Stimulated activated CD8-positive, alpha-beta memory T cell treated with anti-CD3 and anti-CD28 coated beads, Interleukin-12 subunit alpha, Interleukin-12 subunit beta, amount 100 ng/mL, for 4 hours (primary cell): ENCODE data around the gene RACGAP1.

Source experiments
- DNase-seq: peaks from one replicate; pipeline ENCODE4 v3.0.0-alpha.2; 2020; ENCODE audit warnings: low read depth

The RACGAP1 gene

GRCh38 chr12:50025187-50026059 lies at the start of gene RACGAP1:
Gene RACGAP1 (minus strand): TSS chr12:50025494. CDS start chr12:50016715, 8,779 bp downstream.
- peak; percentile 89 for DNase-seq

DNA sequence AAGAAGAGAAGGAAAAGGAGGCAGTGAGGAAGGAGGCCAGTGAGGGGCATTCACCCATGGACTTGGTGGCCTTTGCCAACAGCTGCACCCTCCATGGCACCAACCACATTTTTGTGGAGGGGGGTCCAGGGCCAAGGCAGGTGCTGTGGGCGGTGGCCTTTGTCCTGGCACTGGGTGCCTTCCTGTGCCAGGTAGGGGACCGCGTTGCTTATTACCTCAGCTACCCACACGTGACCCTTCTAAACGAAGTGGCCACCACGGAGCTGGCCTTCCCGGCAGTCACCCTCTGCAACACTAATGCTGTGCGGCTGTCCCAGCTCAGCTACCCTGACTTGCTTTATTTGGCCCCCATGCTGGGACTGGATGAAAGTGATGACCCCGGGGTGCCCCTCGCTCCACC lies 48.4 kb upstream of the RACGAP1 start:
- DNase-seq = no peak

DNA sequence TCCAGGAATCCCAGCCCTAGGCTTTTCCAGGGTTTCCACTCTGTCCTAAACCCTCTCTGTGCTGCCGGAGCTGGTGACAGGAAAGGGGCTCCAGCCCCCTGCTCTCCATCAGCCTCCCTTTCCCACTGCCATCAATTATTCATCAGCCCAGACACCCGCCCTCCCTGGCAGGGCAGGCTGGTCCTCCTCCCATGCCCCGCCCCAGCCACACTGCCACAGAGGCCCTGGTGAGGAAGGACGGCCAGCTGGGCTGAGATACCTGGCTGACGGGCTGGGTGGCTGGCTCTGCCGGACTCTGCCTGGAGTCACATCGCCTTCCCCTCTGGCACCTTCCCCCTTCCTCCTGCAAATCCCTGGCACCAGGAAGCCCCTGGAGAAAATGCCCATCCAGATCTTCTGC lies 47.9 kb upstream of the RACGAP1 start:
- no peak for DNase-seq

DNA sequence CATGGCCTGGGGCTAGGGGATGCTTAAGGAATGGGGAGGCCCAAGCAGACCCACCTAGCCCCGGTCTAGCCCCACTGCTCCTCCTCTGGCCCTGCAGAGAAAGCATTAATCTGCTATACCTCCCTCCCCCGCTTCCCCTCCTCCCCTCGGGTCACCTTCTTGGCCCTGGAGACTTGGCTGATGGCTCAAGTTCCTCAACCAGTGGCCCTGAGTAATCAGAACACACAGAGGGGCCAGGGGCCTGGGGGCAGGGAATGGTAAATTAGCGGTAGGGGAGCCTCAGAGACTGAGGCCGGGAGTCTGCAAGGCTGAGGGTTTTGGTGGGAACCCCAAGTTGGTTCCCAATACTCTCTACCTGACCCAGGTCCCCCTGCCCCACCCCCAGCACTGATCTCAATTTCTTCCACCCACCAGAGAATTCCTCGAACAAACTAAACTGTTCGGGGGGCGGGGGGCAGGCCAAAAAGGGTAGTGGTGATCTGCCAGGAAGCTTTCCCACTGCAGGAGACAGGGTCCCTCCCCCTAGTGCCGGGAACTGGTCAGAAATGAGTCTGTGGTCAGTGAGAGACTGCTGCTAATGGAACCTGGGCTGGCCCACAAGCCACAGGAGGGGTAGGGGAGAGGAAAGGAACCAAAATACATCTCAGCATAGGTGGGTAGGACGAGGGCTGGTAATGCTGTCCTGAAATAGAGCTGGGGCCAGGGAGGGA lies 47.1 kb upstream of the RACGAP1 start:
- DNase-seq = no peak

GRCh38 chr12:50070314-50071060 lies 45.2 kb upstream of the RACGAP1 start:
- DNase-seq = peak; percentile 25

- no peak for DNase-seq
Measured at GRCh38 chr12:50069539-50069938, 44.2 kb upstream of the RACGAP1 start.

- DNase-seq = no peak
Measured at GRCh38 chr12:50069069-50069468, 43.8 kb upstream of the RACGAP1 start.

- no peak for DNase-seq
Measured at GRCh38 chr12:50066402-50066801, 41.1 kb upstream of the RACGAP1 start.

- no peak for DNase-seq
Measured at GRCh38 chr12:50065726-50066310, 40.5 kb upstream of the RACGAP1 start.

GRCh38 chr12:50062728-50063460 lies 37.6 kb upstream of the RACGAP1 start:
- DNase-seq = no peak

DNA sequence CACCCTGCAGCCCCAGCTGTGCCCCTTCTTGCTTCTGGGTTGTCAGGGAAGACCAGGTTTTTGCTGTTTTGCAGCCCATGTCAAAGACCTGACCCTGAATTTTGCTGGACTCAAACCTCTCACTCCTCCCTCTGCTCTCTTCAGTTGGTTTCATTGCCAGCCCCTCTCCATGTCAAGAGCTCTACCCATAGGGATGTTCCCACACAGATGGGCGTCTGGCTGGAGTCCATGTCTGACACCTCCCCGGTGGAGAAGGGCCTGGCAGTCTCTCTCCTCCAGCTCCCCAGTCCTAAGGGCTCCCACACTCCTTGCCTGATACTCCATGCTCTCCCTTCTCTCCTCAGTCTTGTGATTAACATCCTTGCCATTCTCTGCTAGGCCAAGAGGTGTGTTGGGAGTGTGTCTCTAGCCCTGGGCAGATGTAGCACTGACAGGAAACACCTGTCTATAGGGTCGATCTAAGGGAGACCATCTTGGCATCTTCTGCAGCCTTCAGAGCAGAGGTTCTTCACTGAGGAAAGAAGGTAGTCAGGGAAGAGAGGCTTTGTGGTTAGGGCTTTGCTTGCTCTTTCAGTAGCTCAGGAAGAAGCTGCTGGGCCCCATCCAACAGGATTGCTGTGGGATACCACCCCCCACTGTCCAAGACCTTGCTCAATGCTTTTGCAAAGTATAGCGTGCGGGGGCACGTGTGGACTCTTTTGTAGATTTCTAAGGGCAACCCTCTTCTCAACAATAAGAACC lies 36.8 kb upstream of the RACGAP1 start:
- no peak for DNase-seq

DNA sequence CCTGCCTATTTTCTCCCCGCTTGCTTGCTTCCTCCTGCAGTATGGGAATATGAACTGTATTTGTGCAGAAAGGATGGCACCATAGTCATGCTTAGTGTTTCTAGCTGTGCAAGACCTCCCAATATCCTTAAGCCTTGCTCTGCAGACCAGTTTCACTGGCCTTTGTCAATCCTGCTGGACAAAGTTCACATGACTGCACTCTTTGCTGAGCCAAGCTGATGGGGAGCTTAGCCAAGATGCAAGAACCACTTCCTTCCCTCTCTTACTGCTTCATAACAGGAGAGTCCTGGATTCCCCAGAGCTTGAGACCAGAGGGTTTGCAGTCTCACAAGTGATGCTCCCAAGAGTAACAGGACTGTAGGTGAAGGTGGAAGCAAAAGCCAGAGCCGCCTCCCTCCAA lies 35.9 kb upstream of the RACGAP1 start:
- no peak for DNase-seq

DNA sequence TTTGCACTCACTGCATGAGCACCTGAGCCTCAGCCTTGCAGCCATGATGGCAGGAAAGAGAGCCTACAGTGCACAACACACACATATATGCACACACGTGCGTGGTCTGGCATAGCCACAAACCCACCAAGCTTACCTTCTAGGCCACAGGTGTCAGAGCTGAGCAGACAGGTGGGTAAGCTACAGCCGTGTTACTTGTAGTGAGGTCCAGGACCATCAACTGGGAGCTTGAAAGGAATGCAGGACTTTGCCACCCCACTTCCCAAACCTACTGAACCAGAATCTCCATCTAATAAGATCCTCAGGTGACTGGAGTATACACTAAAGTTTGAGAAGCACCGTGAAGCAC lies 34.8 kb upstream of the RACGAP1 start:
- no peak for DNase-seq

DNA sequence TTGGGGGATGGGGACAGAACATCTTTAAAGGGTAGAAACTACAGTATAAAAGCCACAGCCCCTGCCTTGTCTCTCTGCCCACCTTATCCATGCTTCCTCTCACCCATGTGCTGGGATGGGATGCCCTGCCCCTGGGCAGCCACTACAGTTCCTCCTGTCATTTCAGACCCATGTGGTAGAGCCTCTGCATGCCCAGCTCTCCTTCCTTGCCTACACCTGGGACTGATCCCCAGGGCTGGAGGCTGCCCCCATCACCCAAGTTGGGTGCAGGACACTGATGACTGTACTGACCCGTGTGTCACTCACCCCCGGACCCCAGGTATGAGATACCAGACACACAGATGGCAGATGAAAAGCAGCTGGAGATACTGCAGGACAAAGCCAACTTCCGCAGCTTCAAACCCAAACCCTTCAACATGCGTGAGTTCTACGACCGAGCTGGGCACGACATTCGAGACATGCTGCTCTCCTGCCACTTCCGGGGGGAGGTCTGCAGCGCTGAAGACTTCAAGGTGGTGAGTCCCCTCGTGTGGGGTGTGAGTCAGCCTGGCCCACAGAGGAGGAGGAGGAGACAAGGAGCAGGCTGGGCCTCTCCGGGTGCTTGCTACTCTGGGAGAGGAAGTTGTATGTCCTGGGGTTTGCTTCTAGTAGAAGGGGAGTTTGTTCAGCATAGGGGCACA lies 34.3 kb upstream of the RACGAP1 start:
- peak; percentile 47 for DNase-seq

DNA sequence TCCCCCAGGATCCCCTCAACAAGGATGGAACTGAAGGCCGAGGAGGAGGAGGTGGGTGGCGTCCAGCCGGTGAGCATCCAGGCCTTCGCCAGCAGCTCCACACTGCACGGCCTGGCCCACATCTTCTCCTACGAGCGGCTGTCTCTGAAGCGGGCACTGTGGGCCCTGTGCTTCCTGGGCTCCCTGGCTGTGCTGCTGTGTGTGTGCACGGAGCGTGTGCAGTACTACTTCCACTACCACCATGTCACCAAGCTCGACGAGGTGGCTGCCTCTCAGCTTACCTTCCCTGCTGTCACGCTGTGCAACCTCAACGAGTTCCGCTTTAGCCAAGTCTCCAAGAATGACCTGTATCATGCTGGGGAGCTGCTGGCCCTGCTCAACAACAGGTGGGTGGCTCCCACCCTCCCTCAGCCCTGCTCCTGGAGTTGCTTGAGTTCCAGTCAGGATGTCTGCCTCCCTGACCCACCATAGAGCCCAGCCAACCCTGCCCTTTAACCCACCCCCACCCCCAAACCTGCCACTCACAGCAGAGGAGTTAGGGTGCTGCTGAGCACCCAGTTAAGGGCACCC lies 33.5 kb upstream of the RACGAP1 start:
- DNase-seq = no peak

DNA sequence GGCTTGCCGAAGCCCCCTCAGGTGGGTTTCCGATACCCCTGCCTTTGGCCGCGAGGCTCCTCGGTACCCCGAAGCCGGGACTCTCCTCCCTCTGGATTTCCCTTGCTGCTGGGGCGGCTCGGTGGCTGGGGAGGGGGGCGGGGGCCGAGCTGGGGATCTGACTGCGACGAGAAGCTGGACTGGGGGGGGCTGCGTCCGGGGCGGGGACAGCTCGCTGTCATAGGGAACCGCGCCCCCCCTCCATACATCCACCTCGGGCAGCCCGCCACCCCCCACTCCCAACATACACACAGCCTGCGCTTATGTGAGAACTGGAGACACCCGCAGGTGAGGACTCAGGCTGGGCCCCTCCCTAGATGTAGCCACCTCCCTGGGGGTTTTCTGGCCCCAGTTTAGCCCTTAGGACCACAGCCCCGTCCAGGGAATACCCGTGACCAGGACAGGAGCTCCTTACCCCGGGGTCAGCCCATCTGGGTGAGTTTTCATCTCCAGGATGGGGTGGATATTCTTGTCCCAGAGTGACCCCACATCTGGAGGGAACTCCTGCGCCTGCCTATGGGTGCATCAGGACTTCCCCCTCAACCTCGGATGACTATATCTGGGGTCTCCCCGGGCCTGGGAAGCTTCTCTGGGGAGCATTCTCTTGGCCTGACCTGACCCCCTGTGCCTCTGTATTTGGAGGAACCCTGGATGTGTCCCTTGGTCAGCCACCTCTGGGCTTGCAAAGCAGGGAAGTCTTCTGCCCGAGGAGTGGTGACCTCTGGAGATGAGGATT lies 32.8 kb upstream of the RACGAP1 start:
- DNase-seq = no peak

DNA sequence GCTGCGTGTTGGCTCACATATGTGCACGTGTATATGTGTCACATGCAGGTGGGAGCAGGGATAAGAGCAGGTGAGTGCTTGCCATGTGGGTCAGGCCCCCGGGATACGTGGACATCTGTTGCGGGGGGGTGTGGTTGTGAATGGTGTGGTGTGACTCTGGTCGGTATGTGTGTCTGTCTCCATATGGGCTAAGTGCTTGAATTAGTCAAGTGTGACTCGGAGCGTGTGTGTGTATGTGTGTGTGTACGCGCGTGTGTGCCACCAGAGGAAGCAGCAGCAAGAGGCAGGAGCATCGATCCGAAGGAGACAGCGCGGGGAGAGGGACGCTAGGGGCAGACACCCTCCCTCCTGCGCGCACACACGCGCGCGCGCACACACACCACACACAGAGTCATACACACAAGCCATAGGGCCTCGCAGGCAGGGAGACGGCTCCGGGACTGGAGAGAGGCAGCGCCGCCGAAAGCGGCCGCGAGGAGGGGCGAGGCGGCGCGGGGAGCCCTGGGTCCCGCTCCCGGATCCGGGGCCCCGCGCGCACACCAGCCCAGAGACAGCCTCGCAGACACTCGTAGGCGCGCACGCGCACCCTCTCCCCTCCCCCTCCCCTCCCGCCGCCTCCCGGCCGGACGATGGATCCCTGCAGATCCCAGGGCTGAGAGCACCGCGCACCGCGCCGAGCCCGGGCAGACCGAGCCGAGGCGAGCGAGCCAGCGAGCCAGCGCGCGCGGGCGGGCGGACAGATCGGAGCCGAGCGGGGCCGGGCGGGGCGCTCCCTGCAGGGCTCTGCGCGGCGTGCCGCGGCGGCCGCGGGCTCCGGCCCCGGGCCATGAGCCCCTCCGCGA lies 31.9 kb upstream of the RACGAP1 start, which contains the start of gene ASIC1:
TSS of gene ASIC1 (plus strand) at position 597 of the 842 bp plus-strand sequence. CDS start 1,171 bp downstream, outside the sequence.
- DNase-seq = peak; percentile 21

GRCh38 chr12:50056639-50056976 lies 31.3 kb upstream of the RACGAP1 start:
- no peak for DNase-seq
